Activated T-helper 2 cell treated with anti-CD3 and anti-CD28 coated beads, Interferon-gamma antibody, Interleukin-2, Interleukin-4, amounts not matched to agents 10 μg/mL and 5 μg/mL and 100 μg/mL, durations not matched to agents 14 hours and 24 hours and 36 hours (primary cell): ENCODE data around the gene NKAIN4. TPM values are rescaled to one million over a fixed set of nuclear protein-coding genes. Genes with fewer than 3 reads are reported as not detected.
"Not testable (repeated sequence)": the region's sequence is repeated elsewhere in the genome, so short reads cannot be mapped to it uniquely, and the experiment has no call there.

ENCODE experiments used
- DNase-seq: peaks from one replicate; pipeline ENCODE4 v3.0.0; 2021; ENCODE audit warnings: low spot score
- H3K27ac Mint-ChIP-seq: one replicate; pipeline ENCODE4 v1.8.0; 2021; ENCODE audit warnings: mixed read lengths
- H3K27me3 Mint-ChIP-seq: one replicate; pipeline ENCODE4 v1.8.0; 2021; ENCODE audit warnings: low read depth, mixed read lengths
- H3K36me3 Mint-ChIP-seq: one replicate; pipeline ENCODE4 v1.8.0; 2021; ENCODE audit warnings: low read depth, mixed read lengths
- H3K4me1 Mint-ChIP-seq: one replicate; pipeline ENCODE4 v1.8.0; 2021; ENCODE audit warnings: low read depth, mixed read lengths
- H3K4me3 Mint-ChIP-seq: one replicate; pipeline ENCODE4 v1.8.0; 2021; ENCODE audit warnings: low read depth, mild to moderate bottlenecking, moderate library complexity, mixed read lengths
- H3K9me3 Mint-ChIP-seq: one replicate; pipeline ENCODE4 v1.8.0; 2021; ENCODE audit warnings: mixed read lengths
- intact Hi-C: fragments of 100-400 bp; cut with micrococcal nuclease; formaldehyde crosslinking; loops from one replicate; pipeline ENCODE4 v1.15.1; 2023
- total RNA-seq: library from RNA; stranded (reverse); gene quantifications from 2 replicates; pipeline ENCODE4 v1.2.3, GENCODE V29; 2022

The NKAIN4 gene
- total RNA-seq, 1 donor from 2014 or later, result not detected

DNA sequence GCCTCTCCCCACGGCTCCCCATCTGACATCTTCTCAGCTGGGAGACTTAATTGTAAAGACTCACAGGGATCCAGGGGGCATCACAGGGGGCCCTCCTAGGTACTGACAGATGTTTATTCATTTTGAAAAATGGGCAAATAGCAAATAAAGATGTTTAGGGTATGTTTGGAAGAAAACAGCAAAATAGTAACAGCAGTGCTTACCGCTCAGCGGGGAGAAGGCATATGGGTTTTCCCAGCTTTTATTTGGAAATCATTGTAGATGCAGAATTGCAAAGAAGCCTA is 21.3 kb downstream of the NKAIN4 start:
- no peaks in the 10 kb centered on the region for H3K36me3 Mint-ChIP-seq
- H3K4me3 Mint-ChIP-seq, result no peak overlapping the region
- DNase-seq, result no peak
- H3K27me3 Mint-ChIP-seq, result peaks cover 37% of the 10 kb centered on the region
- H3K27ac Mint-ChIP-seq, result no peak overlapping the region
- intact Hi-C loops, result no loop called here
- H3K9me3 Mint-ChIP-seq, result no peaks in the 10 kb centered on the region
- peaks cover 1% of the 10 kb centered on the region for H3K4me1 Mint-ChIP-seq

GRCh38 chr20:63232235-63233060 is 21.8 kb downstream of the NKAIN4 start:
- Mint-ChIP-seq H3K27me3 (peaks cover 37% of the 10 kb centered on the region), H3K36me3 (no peaks in the 10 kb centered on the region), H3K27ac (no peak overlapping the region), H3K4me3 (no peak overlapping the region), H3K9me3 (no peaks in the 10 kb centered on the region), H3K4me1 (peaks cover 1% of the 10 kb centered on the region)
- intact Hi-C loops, result no loop called here
- no peak for DNase-seq

DNA sequence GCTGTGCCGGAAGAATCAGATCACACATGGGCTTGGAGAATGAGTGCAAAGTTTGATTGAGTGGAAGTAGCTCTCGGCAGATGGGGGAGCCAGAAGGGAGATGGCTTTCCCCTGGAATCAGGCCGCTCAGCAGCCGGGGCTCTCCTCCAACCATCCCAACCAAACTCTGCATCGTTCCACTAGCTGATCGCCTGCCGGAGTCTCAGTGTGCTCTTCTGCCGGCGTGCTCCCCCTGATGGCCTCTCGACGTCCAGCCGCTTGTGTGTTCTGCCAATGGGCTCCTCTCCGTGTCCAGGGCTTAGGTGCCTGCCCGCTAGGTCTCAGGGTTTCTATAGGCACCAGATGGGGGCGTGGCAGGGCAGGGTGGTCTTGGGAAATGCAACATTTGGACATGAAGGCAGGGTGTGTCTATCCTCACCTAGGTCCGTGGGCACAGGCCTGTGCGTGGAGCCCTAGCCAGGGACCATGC is 23.4 kb downstream of the NKAIN4 start:
- H3K36me3 Mint-ChIP-seq, result no peaks in the 10 kb centered on the region
- no peak overlapping the region for H3K27ac Mint-ChIP-seq
- no peaks in the 10 kb centered on the region for H3K9me3 Mint-ChIP-seq
- H3K27me3 Mint-ChIP-seq, result peaks cover 37% of the 10 kb centered on the region
- intact Hi-C loops, result no loop called here
- no peak overlapping the region for H3K4me3 Mint-ChIP-seq
- DNase-seq, result no peak
- peaks cover 1% of the 10 kb centered on the region for H3K4me1 Mint-ChIP-seq

DNA sequence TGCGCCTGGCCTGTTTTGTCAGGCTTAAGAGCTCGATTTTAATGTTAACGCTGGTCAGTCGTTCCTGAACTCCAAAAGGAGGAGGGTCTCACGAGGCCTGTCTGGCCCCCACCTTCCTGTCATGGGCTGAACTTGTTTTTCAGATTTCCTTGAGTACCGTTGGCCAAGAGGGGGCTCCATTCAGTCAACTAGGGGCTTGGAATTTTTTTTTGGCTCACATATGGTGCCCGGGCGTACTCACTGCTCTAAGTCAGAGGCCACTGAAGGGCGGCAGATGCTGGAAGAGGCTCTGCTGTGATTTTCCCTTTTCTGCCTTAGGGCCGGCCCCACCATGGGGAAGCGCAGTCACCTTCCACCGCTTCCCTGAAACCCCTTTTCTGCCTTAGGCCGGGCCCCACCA is 25.5 kb downstream of the NKAIN4 start:
- Mint-ChIP-seq H3K4me1 (no peaks in the 10 kb centered on the region), H3K27me3 (peaks cover 37% of the 10 kb centered on the region), H3K4me3 (no peak overlapping the region), H3K9me3 (no peaks in the 10 kb centered on the region), H3K36me3 (no peaks in the 10 kb centered on the region), H3K27ac (no peak overlapping the region)
- intact Hi-C loops, result no loop called here
- DNase-seq, result no peak

- Mint-ChIP-seq H3K4me1 (no peaks in the 10 kb centered on the region), H3K9me3 (no peaks in the 10 kb centered on the region), H3K4me3 (no peak overlapping the region), H3K27me3 (peaks cover 34% of the 10 kb centered on the region), H3K36me3 (no peaks in the 10 kb centered on the region), H3K27ac (no peak overlapping the region)
- no peak for DNase-seq
- intact Hi-C loops, result no loop called here
Observed at GRCh38 chr20:63227260-63227659, 27.0 kb downstream of the NKAIN4 start.

DNA sequence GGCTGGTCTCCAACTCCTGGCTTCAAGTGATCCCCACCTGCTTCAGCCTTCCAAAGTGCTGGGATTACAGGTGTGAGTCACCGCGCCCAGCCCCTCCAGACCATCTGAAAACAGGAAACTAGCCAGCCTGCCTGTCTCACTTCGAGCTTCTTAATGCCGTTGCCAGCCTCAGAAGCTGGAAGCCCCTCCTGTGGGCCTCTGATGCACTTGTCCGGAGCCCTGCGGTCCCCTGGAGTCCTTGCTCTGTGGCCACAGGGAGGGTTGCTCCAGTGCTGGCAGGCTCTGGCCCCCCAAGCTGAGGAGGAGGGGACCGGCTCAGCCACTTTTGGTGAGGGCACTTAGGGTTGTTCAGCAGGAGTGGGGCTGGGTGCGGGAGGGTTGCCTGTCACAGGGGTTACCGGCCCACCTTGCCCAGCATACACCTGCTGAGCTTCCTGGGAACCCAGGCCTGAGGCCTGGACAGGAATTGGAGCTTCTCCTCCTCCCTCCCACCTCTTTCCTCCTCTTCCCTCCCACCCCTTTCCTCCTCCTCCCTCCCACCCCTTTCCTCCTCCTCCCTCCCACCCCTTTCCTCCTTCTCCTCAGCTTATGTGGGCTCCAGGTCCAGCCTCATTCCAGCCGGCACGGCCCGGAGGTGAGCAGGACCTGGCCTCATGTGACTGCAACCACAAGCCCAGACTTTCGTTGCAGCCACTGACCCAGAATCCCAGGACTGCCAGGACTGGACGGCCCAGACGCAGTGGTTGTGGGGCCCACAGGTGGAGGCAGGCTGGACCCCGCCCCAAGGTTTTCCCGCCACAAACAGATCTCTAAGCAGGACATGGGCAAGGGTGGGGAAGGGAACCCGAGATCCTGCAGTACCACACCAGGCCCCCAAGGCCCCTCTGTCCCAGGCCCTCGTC is 28.0 kb downstream of the NKAIN4 start:
- Mint-ChIP-seq H3K9me3 (no peaks in the 10 kb centered on the region), H3K4me1 (no peaks in the 10 kb centered on the region), H3K36me3 (no peaks in the 10 kb centered on the region), H3K4me3 (no peak overlapping the region), H3K27ac (no peak overlapping the region), H3K27me3 (peaks cover 25% of the 10 kb centered on the region)
- no peak for DNase-seq
- intact Hi-C loops, result no loop called here

DNA sequence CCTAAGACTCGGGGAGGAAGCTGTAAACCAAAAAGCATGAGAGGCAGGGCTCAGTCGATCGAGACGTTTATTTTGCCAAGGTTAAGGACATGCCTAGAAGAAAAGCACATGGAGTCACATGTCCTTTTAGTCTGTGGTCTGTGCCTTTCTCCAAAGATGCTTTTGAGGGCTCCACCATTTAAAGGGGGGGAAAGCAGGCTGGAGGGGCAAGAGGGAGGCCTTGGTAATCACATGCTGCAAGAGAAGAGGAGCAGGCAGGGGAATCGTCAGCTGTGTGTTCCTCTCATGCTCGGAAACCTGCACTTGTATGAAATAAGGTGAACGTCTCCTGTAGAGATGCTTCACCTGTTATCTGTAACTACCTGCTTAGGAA is 29.2 kb downstream of the NKAIN4 start:
- intact Hi-C loops, result no loop called here
- peaks cover 20% of the 10 kb centered on the region for H3K27me3 Mint-ChIP-seq
- no peaks in the 10 kb centered on the region for H3K4me1 Mint-ChIP-seq
- no peak overlapping the region for H3K4me3 Mint-ChIP-seq
- no peak for DNase-seq
- H3K9me3 Mint-ChIP-seq, result no peaks in the 10 kb centered on the region
- H3K36me3 Mint-ChIP-seq, result no peaks in the 10 kb centered on the region
- no peak overlapping the region for H3K27ac Mint-ChIP-seq

DNA sequence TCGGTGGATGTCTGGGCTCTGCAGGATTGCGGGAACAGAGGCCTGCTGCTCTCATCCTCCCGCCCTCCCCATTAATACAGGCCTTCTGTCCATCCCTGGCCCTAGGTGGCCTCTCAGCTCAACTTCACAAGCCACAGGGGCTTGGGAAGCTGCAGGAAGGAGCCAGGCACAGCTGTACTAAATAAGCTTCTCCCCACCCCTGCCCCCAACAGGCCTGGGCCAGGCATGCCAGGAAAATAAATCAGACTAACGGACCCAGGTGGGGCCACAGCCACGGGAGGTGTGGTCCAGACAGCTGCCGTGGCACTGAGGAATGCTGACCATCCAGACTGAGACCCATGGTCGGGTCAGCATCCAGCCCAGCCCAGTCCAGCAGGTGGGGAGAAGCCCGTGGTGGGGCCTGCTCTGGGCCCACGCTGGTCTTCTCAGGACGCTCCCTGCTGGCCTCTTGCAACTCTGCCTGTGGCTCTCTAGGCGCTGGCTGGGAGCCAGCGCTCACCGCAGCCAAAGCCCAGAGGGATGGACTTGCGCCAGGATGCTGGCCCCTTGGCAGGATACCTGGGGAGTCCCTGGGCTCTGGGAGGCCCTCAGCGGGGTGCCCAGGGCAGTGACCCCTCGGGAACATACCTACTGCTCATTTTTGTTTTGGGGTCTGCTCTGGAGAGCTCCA is 29.7 kb downstream of the NKAIN4 start:
- intact Hi-C loops, result no loop called here
- no peak for DNase-seq
- Mint-ChIP-seq H3K4me3 (no peak overlapping the region), H3K4me1 (no peaks in the 10 kb centered on the region), H3K27ac (no peak overlapping the region), H3K9me3 (no peaks in the 10 kb centered on the region), H3K27me3 (peaks cover 15% of the 10 kb centered on the region), H3K36me3 (no peaks in the 10 kb centered on the region)

- Mint-ChIP-seq H3K9me3 (no peaks in the 10 kb centered on the region), H3K36me3 (no peaks in the 10 kb centered on the region), H3K27ac (no peak overlapping the region), H3K4me1 (no peaks in the 10 kb centered on the region), H3K4me3 (no peak overlapping the region), H3K27me3 (peaks cover 9% of the 10 kb centered on the region)
- intact Hi-C loops, result loop anchor here (2.0 kb wide), 1 partner anchor 67 kb away; no protein-coding TSS in a partner anchor
- no peak for DNase-seq
Observed at GRCh38 chr20:63223826-63224207, 30.4 kb downstream of the NKAIN4 start.

GRCh38 chr20:63223121-63223825 is 31.0 kb downstream of the NKAIN4 start:
- intact Hi-C loops, result loop anchor here (2.0 kb wide), 1 partner anchor 68 kb away; no protein-coding TSS in a partner anchor
- no peaks in the 10 kb centered on the region for H3K9me3 Mint-ChIP-seq
- H3K27me3 Mint-ChIP-seq, result peaks cover 7% of the 10 kb centered on the region
- no peak overlapping the region for H3K4me3 Mint-ChIP-seq
- no peaks in the 10 kb centered on the region for H3K36me3 Mint-ChIP-seq
- H3K4me1 Mint-ChIP-seq, result no peaks in the 10 kb centered on the region
- no peak overlapping the region for H3K27ac Mint-ChIP-seq
- DNase-seq, result peak; percentile 27

GRCh38 chr20:63222541-63222940 is 31.7 kb downstream of the NKAIN4 start:
- no peak for DNase-seq
- Mint-ChIP-seq H3K9me3 (no peaks in the 10 kb centered on the region), H3K4me3 (no peak overlapping the region), H3K36me3 (no peaks in the 10 kb centered on the region), H3K27ac (no peak overlapping the region), H3K27me3 (peaks cover 7% of the 10 kb centered on the region), H3K4me1 (no peaks in the 10 kb centered on the region)
- intact Hi-C loops, result loop anchor here (2.0 kb wide), 1 partner anchor 68 kb away; no protein-coding TSS in a partner anchor

DNA sequence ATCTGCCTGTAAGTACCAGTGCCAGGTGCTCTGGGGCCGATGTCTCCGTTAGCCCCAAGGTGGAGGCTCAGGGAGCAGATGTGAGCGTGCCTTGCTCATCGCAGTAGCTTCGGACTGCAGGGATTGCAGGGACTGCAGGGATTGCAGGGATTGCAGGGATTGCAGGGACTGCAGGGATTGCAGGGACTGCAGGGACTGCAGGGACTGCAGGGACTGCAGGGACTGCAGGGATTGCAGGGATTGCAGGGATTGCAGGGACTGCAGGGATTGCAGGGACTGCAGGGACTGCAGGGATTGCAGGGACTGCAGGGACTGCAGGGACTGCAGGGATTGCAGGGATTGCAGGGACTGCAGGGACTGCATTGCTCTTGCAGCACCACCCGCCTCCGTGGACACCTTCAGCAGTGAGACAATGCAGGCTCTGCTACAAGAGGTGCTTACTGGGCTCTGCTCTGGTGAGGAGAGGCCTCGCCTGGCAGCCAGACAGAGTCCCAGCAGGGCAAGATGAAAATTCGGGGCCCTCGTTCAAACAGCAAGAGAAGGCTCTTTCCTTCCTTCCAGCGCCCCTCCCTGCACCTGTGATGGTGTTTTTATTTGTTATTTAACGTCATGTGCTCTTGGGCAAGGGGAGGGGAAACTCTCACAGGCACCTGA is 32.7 kb downstream of the NKAIN4 start:
- not testable (repeated sequence) for H3K4me1 Mint-ChIP-seq, H3K27ac Mint-ChIP-seq, H3K4me3 Mint-ChIP-seq, DNase-seq, H3K36me3 Mint-ChIP-seq, H3K9me3 Mint-ChIP-seq, H3K27me3 Mint-ChIP-seq
- intact Hi-C loops, result loop anchor here (2.0 kb wide), 1 partner anchor 69 kb away; no protein-coding TSS in a partner anchor
